ENCODE results near the gene SH3RF1.

Gene SH3RF1

DNA sequence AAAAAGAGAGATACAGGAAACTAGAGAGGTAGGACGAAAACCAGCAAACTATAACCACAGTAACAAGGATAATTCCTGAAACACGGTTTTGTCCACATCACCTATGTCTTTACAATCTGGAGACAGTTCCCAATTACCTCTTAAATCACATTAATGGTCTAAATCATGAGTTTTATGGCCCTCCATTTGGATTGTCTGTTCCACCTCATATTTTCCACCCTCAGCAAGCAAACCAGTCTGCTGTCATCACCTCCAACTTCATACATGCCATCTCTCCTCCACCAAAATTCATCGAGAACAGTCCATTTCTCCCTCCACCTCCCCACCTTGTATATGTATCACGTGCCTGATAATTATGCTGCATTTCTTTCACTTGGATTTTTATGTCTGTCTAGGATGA, 107.3 kb downstream of the SH3RF1 start:
- no peak for DNase-seq (ENCODE audit: low spot score)

DNA sequence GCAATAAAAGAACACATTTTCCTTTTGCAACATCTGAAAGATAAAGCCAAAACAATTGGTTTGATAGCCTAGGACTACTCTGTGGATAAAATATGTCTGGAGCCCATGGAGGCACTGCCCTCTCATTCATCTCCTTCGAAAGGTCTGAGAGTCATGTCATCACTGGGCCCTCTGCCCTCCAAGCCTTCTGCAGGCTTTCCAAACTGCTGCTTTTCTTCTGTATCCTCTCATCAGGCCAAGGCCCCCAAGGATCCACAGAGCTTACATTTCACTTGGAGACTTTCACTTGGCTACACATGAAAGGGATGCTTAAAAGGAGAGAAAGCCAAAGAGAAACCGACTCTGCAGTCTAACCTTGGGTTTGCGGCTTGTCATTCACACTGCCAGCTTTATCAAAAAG, 109.9 kb downstream of the SH3RF1 start:
- DNase-seq (ENCODE audit: low spot score), result no peak

DNA sequence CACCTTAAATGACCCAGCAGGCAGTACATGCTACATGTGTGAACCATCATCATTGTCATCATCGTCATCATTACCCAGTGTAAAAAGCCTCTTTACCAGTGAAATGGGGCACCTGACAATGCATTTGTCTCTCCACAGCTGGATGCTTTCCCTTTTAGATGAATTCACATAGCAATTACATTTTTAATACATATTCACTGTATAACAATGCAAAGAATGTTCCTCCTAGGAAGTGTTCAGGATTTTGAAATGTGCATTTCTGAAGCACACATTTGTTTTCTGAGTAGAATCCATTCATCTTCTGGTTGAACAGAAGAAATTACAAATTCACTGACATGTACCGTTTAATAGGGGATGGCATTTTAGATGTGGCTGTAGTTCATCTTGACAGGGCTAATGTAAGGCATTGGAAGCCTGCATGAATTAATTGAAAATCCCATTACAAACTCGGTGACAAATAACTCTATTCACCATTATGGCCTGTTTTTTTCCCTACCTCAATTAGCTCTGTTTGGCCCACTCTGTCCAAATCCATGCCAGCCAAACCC, 111.1 kb downstream of the SH3RF1 start:
- DNase-seq (ENCODE audit: low spot score), result no peak

DNA sequence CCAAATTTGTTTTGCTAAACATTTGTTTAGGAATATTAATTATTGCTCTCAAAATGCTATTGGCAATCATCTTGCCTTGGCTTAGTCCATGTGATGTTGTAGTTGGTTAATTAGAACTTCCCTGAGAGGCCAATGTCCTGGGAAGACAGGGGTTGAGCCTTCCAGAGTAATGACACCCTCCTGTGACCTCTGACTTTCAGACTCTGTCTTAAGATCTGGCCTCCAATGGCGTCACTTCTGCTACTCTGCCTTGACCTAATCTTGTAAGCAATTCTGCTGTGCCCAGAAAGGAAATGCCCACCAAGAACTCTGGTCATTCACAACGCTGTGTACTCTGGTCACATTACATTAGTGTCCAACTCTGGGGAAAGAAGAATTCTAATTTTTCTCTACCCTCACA, 111.9 kb downstream of the SH3RF1 start:
- DNase-seq (ENCODE audit: low spot score), result no peak

DNA sequence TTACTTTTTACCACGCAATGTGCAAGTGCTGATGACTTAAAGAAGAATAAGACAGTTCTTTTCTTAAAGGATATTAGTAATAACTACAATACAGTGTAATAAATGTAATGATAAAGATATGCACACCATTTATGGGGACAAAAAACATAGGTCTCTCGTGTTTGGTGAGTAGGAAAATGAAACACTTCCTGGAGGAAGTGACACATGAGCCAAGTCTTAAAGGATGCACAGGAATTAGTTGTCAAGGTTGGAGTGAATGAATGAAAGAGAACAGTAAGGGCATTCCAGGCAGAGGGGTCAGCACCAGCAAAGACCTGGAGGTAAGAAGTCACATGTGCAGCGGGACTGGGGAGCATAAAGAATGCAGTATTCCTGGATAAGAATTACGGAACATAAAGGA, 112.7 kb downstream of the SH3RF1 start:
- no peak for DNase-seq (ENCODE audit: low spot score)

DNA sequence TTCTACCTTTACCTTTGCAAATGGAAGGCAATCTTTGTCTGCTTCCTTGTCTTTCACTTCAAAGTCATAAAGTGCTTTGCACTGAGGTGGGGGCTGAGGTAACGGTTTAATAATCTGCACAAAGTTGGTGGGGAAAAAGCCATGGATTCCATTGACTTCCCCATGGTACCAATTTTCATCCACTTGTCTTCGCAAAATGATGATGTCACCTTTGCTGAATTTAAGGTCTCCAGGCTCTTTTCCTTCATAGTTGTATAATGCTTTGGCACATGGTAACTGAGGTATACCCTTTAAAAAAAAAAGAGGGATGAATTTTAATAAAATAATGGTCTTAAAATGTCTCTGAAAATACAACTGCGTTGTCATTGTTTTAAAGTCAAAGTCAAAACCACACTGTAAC, 114.4 kb downstream of the SH3RF1 start:
- no peak for DNase-seq (ENCODE audit: low spot score)

DNA sequence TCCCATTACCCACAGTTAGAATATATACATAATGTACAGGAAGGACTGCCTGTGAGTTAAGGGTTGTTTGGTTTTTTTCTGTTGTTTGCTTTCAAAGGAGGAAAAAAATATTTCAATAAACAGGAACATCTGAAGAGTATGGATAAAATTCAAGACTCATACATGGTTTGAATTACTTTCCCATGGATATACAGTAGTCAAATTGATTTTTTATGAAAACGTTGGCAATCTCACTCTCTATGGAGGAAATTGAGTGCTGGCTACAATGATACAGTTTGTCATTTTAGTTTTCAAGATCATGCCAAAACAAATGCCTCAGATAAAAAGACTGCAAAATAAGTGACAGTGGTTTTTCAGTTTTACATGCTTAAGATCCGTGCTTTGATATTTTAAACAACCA, 116.6 kb downstream of the SH3RF1 start:
- no peak for DNase-seq (ENCODE audit: low spot score)

DNA sequence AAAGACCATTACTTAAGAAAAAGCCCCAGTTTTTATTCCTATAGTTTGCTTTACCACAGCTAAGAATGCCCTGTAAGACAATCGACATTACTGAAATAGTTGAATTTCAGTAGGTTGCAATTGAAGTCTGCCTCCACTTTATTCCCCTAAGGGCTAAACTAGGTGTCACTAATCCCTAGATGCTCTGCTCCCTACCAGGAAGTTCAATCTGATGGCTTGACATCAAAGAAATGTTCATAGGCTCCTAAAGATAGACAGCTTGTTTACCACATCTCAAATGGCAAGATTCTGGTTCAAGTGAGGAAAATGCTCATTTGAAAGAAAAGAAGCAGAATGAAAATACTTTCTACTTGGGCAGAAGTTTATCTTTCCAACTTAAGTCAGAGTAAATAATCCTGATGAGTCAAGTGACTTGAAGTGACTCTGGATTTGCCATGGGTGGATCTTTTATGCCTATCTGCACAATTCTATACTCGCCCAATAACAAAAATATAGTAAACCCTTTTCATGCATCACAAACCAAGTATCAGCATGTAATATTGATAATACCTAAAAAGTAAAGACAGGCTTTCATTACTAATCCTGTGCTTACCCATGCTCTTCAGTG, 117.2 kb downstream of the SH3RF1 start:
- DNase-seq (ENCODE audit: low spot score), result no peak

DNA sequence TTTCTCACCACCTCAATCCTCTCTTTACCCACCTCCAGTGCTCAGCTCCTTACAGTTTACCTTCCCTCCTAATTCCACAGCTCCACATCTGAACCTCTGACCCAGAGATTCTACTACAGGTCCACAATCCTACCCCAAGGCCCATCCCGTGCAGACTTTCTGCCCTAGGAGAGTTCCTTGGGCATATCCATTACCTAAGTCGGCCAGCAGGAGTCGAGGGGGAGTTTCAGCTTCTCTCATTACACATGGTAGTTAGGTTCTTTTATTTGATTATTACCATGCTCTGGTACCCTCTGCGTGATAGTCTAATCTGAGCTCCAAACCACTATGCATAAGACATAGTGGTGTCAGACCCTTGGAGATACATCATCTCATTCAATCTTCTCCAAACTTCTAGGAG, 117.9 kb downstream of the SH3RF1 start:
- DNase-seq (ENCODE audit: low spot score), result no peak

DNA sequence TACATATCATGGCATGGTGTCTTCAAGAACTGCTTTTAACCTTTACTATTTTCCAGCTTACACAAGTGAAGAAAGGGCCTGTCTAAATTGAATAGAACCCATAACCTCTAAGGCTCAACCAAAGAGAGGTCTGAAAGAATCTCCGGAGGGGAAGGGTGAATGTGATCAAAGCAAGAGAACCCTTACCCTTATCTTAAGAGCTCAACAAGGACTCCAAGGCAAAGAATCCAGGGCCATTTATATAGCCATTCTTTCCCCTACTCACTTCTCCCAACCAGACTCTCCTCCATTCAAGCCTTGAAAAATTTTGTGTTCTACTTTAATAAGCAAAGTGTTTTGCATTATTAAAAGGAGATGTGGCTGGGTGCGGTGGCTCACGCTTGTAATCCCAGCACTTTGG, 118.7 kb downstream of the SH3RF1 start:
- no peak for DNase-seq (ENCODE audit: low spot score)

DNA sequence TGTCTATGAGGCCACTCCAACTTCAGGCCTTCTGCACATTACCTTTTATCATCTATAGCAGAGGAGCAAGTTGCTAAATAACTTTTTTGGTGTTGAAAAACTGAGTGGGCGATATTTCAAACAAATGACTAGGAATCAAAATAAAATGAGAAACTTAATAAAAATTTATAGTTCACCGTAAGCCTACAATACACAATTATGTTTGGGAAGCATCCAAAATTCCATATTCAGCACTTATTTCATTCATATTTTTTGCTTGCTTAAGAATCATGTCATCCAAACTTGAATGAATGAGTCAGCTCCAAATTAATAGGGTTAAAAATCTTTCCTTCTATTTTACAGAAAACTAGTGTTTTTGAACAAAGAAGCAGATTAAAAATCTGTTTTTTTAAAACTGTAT, 119.1 kb downstream of the SH3RF1 start:
- no peak for DNase-seq (ENCODE audit: low spot score)

DNA sequence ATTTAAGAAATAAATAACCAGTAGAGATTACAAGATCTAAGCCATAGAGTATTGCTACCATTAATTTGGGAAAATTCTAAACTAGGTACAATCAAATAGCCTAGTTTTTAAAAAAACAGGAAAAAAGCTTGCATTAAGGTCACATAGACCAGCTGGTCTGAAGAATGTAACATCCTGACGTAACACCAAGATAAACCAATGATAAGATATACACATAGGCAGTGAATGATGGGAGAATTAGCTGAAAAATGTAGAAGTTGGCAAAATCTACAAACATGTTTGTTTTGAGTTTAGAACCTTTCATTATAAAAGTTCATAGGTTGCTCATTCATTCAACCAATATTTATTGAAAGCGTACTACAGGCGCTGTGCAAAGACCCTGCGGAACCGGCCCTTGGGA, 120.0 kb downstream of the SH3RF1 start:
- DNase-seq (ENCODE audit: low spot score), result no peak

DNA sequence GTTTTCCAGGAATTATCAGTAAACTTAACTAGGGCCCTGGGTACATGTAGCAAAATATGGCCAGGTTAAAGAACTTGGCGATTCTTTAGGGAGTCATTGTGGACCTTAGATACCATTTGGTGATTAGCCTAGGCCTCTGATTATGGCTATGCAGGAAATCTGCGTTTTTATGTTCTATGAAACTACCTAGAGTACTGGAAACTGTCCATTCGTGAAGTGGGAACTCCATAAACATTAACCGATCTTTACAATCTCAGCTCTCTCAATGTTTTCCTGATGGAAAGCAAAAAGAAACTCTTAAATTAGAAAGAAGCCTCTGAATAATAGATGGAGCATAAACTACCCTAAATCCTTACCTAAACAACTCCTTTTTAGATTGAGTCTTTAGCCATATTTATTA, 121.9 kb downstream of the SH3RF1 start:
- DNase-seq (ENCODE audit: low spot score), result no peak

DNA sequence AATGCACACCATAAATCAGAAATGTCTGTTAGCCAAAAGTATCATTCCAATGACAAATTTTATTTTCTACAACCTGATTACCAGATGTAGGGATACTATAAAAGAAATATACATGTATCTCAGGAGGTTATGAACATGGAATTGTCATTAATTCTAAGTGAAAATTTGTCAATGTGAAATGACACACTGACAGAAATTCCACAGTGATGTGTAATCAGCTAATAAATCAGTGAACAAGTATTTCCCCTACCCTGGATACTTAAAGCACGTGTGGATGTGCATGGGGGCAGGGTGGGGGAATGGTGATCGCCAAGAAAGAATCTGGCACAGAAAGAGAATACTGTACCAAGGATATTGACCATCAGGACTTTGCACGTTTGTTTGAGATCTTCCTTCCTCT, 123.6 kb downstream of the SH3RF1 start:
- DNase-seq (ENCODE audit: low spot score), result no peak

DNA sequence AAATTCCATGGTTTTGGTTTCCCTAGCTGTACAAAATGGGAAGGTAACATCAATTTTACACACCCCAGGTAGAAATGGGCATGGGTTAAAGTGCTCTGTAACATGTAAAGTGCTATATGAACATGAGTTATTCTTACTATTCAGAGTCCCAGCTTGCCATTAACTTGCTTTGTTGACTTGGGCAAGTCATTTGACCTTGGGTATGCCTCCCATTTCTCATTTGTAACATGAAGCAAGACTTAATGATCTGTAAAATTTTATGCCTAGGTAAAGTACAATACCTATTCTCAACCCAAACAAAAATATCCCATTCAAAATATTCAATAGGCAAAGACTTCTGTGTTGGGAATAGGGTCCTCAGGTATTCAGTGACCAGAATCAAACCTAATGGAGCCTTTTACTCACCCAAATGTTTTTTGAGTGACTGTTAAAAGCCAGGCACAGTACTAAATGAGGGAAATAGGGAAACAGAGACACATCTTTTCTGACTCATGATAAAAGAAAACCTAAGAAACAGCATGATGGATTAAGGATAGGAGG, 126.6 kb downstream of the SH3RF1 start:
- no peak for DNase-seq (ENCODE audit: low spot score)

DNA sequence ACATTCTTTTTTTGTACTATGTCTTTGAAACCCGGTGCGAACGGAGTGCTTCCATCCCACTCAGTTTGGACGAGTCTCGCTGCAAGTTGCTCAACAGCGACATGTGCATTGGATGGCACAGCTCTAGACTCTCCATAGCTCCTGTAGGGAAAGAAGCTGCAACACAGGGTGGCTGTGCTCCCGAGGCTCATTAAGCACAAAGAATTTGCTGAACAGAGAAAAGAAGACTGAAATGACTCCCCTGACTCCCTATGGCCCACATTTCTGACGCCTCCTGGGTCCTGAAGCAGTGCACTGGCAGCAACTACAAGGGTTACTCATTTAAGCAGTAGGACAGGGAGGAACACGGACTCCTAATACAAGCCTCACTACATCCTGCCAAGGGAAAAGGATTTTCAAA, 127.4 kb downstream of the SH3RF1 start:
- DNase-seq (ENCODE audit: low spot score), result no peak

DNA sequence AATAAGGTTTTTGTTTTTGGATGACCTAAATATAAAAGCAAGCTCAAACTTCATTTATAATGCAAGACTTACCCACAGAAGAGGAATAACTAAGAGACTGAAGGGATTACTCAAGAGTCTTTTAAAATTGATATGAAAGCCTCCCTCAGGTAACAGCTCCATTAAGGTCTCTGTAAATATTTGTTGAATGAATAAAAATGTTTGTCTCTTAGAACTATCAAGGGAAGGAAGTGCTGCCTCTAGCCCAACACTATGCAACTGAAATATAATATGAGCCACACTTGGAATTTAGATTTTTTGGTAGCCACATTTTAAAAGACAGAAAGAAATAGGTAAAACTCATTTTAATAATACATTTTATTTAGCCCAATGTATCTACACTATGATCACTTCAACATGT, 127.8 kb downstream of the SH3RF1 start:
- no peak for DNase-seq (ENCODE audit: low spot score)

DNA sequence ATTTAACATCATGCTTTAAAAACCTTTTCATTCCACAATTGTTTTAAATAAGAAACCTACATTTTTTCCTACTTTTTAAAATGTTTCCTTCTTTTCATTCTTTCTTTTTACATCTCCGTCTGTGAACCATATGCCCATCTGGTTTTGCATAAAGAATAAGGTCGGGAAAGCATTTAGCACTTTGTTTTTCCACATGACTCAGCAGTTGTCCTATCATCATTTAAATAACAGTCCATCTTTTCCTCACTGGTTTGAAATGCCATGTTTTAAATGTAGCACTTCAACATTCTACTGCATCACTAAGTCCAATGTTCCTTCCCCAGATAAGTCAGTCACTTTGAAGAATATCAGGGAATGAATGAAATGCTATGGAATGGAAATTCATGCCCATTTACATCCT, 128.4 kb downstream of the SH3RF1 start:
- no peak for DNase-seq (ENCODE audit: low spot score)

DNA sequence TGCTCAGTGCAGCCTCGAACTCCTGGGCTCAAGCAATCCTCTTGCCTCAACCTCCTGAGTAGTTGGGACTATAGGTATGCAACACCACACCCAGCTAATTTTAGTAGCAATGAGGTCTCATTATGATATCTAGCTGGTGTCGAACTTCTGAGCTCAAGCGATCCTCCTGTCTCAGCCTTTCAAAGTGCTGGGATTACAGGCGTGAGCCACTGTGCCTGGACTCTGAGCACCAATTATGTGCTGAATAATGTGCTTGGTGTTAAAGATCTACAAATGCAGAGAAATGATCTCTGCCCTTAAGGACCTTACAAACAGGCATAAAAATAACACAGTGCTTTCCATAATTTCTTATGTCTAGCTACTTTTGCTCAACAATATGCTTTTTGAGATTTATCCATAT, 131.7 kb downstream of the SH3RF1 start:
- DNase-seq (ENCODE audit: low spot score), result no peak

DNA sequence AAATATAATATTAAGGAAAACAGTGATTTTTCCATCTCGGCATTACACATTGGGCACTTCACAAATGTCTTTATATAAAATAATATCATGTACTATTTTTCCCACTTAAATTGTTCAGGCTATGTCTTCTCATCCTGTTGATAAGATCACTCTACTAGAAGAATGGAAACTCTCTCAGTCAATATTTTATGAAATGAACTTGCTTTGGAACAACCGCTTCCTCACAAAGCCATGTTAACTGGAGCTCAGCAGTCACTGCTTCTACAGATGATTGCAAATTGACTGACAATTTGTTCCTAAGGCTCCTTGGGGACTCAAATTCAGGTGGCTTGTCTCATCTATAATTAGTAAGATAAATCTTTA, 133.2 kb downstream of the SH3RF1 start:
- no peak for DNase-seq (ENCODE audit: low spot score)

DNA sequence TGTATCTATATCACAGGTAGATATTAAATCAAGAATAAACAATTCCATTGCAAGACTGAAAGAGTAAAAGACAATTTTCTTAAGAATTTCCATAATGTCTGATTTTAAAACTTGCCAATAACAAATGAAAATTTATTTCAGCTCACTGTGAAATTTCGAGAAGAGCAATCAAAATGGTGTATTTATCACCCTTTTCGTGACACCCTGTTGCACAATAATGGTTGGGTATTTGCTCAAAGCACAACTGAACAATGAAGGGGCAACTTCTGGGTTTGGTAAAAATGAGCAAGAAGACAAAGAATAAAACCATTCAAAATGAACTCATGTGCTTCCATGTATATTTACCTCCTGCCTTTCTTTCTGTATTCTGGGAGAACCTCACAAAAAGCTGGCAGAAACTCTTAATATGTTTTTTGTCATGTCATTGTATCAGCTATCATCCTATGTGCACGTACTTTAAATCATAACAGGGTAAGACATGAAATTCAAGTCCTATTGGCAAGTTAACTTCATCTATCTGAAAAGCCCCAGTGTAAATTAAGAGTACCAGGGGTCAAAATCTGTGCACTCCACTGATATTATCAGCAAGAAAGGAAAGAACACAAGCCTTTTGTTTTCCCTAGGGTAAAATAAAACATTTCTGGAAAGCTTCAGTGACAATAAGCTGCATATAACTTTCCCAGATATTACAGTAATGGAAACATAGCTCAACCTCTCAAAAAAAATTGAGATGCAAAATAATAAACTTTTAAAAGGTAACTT, 133.8 kb downstream of the SH3RF1 start:
- no peak for DNase-seq (ENCODE audit: low spot score)

DNA sequence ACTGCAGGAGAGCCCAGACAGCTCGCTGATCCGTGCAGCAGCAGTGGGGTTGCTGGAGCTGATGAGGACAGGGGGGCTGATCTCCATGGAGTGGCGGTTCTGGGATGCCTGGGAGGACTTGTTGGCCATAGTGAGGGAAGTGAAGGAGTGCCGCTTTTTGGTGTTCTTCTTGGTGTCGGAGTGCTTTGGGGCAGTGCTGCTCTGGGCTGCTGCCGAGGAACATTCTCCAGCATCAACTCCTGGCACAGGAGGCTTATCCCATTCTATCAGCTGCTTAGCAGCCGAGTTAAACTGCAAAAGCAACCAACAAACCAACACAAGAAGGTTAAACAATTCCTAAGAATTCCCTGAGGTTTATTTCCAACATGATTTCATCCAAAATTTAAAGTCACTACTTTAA, 134.4 kb downstream of the SH3RF1 start:
- no peak for DNase-seq (ENCODE audit: low spot score)

DNA sequence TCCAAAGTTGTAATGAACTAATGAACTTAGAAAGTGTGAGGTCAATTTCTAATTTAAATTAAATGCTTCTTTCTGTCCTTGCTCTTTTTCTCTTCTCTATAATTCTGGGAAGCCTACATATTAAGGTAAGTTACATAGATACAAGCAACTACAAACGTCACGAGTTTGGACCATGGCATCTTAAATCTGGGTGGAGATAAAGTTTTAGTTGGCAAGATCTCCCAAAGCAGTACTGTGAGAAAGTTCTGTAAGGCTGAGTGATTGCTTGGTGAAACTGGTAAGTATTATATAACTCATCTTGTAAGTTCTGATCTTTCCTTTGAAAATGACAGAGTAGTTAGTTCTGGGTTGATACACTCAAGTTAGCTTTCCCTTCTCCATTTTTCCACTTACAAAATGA, 135.0 kb downstream of the SH3RF1 start:
- DNase-seq (ENCODE audit: low spot score), result no peak

DNA sequence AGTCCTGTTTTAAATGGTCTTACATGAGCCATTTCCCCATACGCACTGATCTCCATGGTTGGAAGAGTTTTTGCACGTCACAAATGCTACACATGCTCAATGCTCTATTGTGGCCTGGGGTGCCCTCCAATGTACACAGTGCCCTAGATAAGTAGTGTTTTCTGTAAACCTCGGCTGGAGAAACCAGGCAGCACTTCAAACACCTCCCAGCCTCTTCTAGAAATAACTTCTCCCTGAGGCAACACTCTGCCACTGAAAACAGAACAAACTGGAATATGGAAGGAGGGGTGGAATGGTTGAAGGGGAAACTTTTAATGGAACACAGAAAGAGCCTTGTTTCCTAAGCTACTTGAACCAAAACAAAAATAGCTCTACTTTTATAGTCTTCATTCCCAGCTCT, 136.8 kb downstream of the SH3RF1 start:
- DNase-seq (ENCODE audit: low spot score), result no peak
